Fibroblast of peridontal ligament (primary cell): ENCODE data around the gene ABHD6.
"Not testable (repeated sequence)": the region's sequence is repeated elsewhere in the genome, so short reads cannot be mapped to it uniquely, and the experiment has no call there.

Experiments
- DNase-seq: peaks from one replicate; pipeline ENCODE4 v3.0.0-alpha.2; 2010; ENCODE audit errors: extremely low read depth

ABHD6 gene

GRCh38 chr3:58209933-58210332 is 27.7 kb upstream of the ABHD6 start:
- DNase-seq, result no peak

- DNase-seq, result no peak
Measured at GRCh38 chr3:58210761-58211460, 26.7 kb upstream of the ABHD6 start, which contains the start of gene DNASE1L3. DNASE1L3 (minus strand) TSS chr3:58210972; CDS start chr3:58210906, 66 bp downstream.

- no peak for DNase-seq
Measured at GRCh38 chr3:58214484-58215316, 22.9 kb upstream of the ABHD6 start.

GRCh38 chr3:58215317-58216025 is 22.1 kb upstream of the ABHD6 start:
- DNase-seq, result no peak

GRCh38 chr3:58216496-58217195 is 20.9 kb upstream of the ABHD6 start:
- no peak for DNase-seq

- peak; percentile 56 for DNase-seq
Measured at GRCh38 chr3:58217209-58217811, 20.3 kb upstream of the ABHD6 start.

- no peak for DNase-seq
Measured at GRCh38 chr3:58218904-58219303, 18.7 kb upstream of the ABHD6 start.

GRCh38 chr3:58222161-58222724 is 15.3 kb upstream of the ABHD6 start:
- no peak for DNase-seq

GRCh38 chr3:58223855-58224254 is 13.7 kb upstream of the ABHD6 start:
- DNase-seq, result no peak

- not testable (repeated sequence) for DNase-seq
Measured at GRCh38 chr3:58227933-58228332, 9.7 kb upstream of the ABHD6 start.

- DNase-seq, result no peak
Measured at GRCh38 chr3:58230876-58231552, 6.6 kb upstream of the ABHD6 start.

- no peak for DNase-seq
Measured at GRCh38 chr3:58231666-58232065, 5.9 kb upstream of the ABHD6 start.

- peak; percentile 29 for DNase-seq
Measured at GRCh38 chr3:58234516-58234931, 3.1 kb upstream of the ABHD6 start.

- DNase-seq, result no peak
Measured at GRCh38 chr3:58235970-58236369, 1.6 kb upstream of the ABHD6 start.

GRCh38 chr3:58236527-58237237 is 910 bp upstream of the ABHD6 start:
- no peak for DNase-seq

- DNase-seq, result no peak
Measured at GRCh38 chr3:58237941-58238681, 519 bp downstream of the ABHD6 start.

- DNase-seq, result no peak
Measured at GRCh38 chr3:58238830-58239229, 1.2 kb downstream of the ABHD6 start.

- no peak for DNase-seq
Measured at GRCh38 chr3:58241306-58242044, 3.9 kb downstream of the ABHD6 start.
